SK-N-MC (cell line): Measurements from ENCODE around the gene LCT.

Experiments
- DNase-seq: peaks from one replicate; pipeline ENCODE4 v3.0.0-alpha.2; 2011; ENCODE audit warnings: low read depth, low spot score
- H3K27ac ChIP-seq: fragments of 200-600 bp; sonication (generic); 2 replicates; pipeline ENCODE4 v1.5.1; 2016; ENCODE audit warnings: mixed run types
- H3K36me3 ChIP-seq: fragments of 200-600 bp; sonication (generic); 2 replicates; pipeline ENCODE4 v1.6.1; 2017; ENCODE audit warnings: antibody characterized with exemption, low read length, mixed read lengths; ENCODE audit not compliant: insufficient read depth
- H3K4me3 ChIP-seq: fragments of 200-600 bp; sonication (generic); 2 replicates; pipeline ENCODE4 v1.5.1; 2016
- H3K9ac ChIP-seq: fragments of 200-600 bp; sonication (generic); 2 replicates; pipeline ENCODE4 v1.8.0; 2017; ENCODE audit warnings: mixed run types, mixed read lengths; ENCODE audit not compliant: insufficient read length
- H3K9me3 ChIP-seq: fragments of 200-600 bp; sonication (generic); 2 replicates; pipeline ENCODE4 v1.6.1; 2017; ENCODE audit warnings: low read depth, mild to moderate bottlenecking, antibody characterized with exemption, low read length, moderate library complexity, mixed read lengths
- EZH2 ChIP-seq: fragments of 200-600 bp; sonication (generic); IDR thresholded peaks from one replicate; pipeline ENCODE4 v1.6.1; 2017; ENCODE audit warnings: antibody characterized with exemption
- FOXP2 ChIP-seq: optimal IDR thresholded peaks from 2 replicates; pipeline ENCODE3; 2011; ENCODE audit warnings: mild to moderate bottlenecking, moderate library complexity; ENCODE audit not compliant: insufficient read depth; ENCODE audit errors: extremely low read length, control extremely low read depth
- POLR2AphosphoS5 ChIP-seq: IDR thresholded peaks from 2 replicates; pipeline ENCODE4 v1.6.1; 2012; ENCODE audit warnings: mild to moderate bottlenecking, low read depth, low read length, borderline replicate concordance

Gene LCT

DNA sequence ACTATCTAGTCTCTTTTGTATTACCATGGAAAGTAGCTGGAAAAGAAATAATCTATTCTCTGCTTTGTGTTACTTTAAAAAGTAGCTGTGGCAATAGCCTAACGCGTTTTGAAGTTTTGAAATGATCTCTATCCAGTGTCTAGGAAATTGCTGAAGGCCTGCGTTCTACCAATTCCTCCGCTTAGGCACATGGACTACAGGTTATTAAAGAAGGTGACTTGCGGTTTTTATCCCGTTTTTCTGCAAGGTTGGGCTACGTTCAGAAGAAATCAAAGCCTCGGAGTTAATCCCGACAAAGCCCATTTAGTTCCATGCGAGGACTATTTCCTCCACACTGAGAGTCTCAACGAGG lies 96.0 kb downstream of the LCT start:
- Histone ChIP-seq H3K36me3 (peaks cover 1% of the 10 kb centered on the region), H3K27ac (no peak overlapping the region), H3K9ac (no peak overlapping the region), H3K9me3 (no peaks in the 10 kb centered on the region), H3K4me3 (no peak overlapping the region)
- no peak for TF ChIP-seq EZH2
- no peak for TF ChIP-seq POLR2AphosphoS5
- TF ChIP-seq FOXP2, result no peak
- no peak for DNase-seq

DNA sequence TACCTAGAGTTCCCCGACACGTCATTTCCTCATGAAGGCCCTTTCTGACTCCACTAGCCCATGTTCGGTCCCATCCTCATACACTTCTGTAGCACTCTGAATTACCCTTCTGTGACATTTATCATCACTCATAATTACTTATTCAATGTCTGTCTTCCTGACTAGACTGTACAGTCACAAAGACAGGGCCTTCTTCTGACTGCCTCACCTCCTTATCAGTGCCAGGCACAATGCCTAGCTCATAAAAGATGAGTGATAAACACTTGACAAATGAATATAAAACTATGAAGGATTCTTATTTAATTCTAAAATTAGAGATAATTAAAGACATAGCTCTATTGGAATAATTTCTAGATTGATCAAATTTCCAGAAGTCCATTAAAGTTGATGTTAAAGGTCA lies 96.8 kb downstream of the LCT start:
- no peak overlapping the region for H3K4me3 ChIP-seq
- H3K27ac ChIP-seq, result no peak overlapping the region
- H3K9ac ChIP-seq, result no peak overlapping the region
- no peaks in the 10 kb centered on the region; the same call in 1 of the 2 replicates for H3K36me3 ChIP-seq
- TF ChIP-seq EZH2, result no peak
- no peak for TF ChIP-seq POLR2AphosphoS5
- no peak for TF ChIP-seq FOXP2
- no peak for DNase-seq
- no peaks in the 10 kb centered on the region for H3K9me3 ChIP-seq
